ENCODE data around the gene LRRC32. TPM values are rescaled to one million over a fixed set of nuclear protein-coding genes. Genes with fewer than 3 reads are reported as not detected.

Gene LRRC32
- total RNA-seq, 2 experiments from 2014 or later: 0.32 to 4.7 TPM

DNA sequence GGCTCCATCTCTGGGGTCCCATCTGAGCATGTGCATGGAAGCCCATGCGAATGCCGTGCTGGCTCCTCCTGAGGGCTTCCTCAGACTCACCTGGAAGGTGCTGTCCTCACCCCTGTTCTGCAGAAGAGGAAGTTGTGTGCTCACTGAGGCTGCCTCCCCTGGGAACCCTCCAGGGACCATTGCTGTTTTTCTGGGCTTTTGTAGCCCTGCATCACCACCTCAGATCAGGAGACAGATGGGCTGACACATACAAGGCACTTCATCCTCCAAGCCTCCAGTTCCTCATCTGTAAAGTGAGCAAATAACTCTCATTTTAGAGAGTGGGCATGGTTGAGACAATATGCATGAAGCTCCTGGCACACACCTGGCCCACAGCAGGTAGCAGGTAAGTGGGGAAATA is 12.1 kb upstream of the LRRC32 start:
- CTCF ChIA-PET: interaction anchor here (1.2 to 2.2 kb wide), 3 partner anchors 10 to 475 kb away, joined by 5 to 9 read pairs (median 5); partner anchors contain the start of gene WNT11
- H3K36me3 Mint-ChIP-seq: no peaks in the 10 kb centered on the region
- H3K27me3 Mint-ChIP-seq: peaks cover 11% of the 10 kb centered on the region
- ATAC-seq (no peak), DNase-seq (no peak)
- peaks cover 23% of the 10 kb centered on the region for H3K4me1 Mint-ChIP-seq
- H3K27ac Mint-ChIP-seq: no peak overlapping the region
- no peaks in the 10 kb centered on the region for H3K9me3 Mint-ChIP-seq (ENCODE audit: low read depth)
- H3K4me3 Mint-ChIP-seq: no peak overlapping the region

DNA sequence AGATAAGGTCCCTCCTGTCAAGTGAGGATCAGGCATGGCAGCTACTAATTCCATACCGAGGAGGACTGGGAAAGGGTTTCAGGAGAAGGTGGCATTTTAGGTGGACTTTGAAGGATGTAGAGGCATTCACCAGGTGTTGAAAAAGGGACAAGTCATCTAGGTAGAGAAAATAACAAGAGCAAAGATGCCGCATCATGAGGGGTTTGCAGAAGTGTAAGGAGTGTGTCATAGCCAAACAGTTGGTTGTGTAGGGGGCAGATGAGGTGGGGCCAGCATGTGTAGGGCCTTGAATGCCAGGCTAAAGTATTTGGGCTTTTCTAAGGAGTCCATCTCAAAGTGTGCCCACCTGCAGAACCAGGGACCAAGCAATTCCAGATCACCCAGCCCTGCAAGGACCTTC is 11.6 kb upstream of the LRRC32 start:
- no peaks in the 10 kb centered on the region for H3K36me3 Mint-ChIP-seq
- H3K27me3 Mint-ChIP-seq: peaks cover 11% of the 10 kb centered on the region
- no peak overlapping the region for H3K4me3 Mint-ChIP-seq
- DNase-seq (no peak), ATAC-seq (no peak)
- no peak overlapping the region for H3K27ac Mint-ChIP-seq
- CTCF ChIA-PET: interaction anchor here (0.9 to 2.2 kb wide), 6 partner anchors 9 to 474 kb away, joined by 3 to 9 read pairs (median 5); partner anchors contain the start of gene WNT11
- H3K4me1 Mint-ChIP-seq: peaks cover 25% of the 10 kb centered on the region
- H3K9me3 Mint-ChIP-seq (ENCODE audit: low read depth): no peaks in the 10 kb centered on the region

GRCh38 chr11:76680518-76681425 is 10.2 kb upstream of the LRRC32 start:
- DNase-seq (peak; percentile 74), ATAC-seq (peak; percentile 80)
- no peaks in the 10 kb centered on the region for H3K9me3 Mint-ChIP-seq (ENCODE audit: low read depth)
- H3K4me1 Mint-ChIP-seq: peaks cover 19% of the 10 kb centered on the region
- H3K27ac Mint-ChIP-seq: no peak overlapping the region
- H3K4me3 Mint-ChIP-seq: no peak overlapping the region
- H3K36me3 Mint-ChIP-seq: no peaks in the 10 kb centered on the region
- CTCF ChIA-PET: interaction anchor here (0.6 to 1.6 kb wide), 10 partner anchors 9 to 473 kb away, joined by 3 to 6 read pairs (median 3); no protein-coding TSS in a partner anchor
- H3K27me3 Mint-ChIP-seq: peaks cover 11% of the 10 kb centered on the region

GRCh38 chr11:76678321-76678720 is 7.8 kb upstream of the LRRC32 start:
- ATAC-seq (no peak), DNase-seq (no peak)
- Mint-ChIP-seq H3K27ac (peak overlapping the region; percentile 34), H3K27me3 (peaks cover 11% of the 10 kb centered on the region), H3K9me3 (ENCODE audit: low read depth) (no peaks in the 10 kb centered on the region), H3K4me3 (no peak overlapping the region), H3K4me1 (peaks cover 22% of the 10 kb centered on the region), H3K36me3 (no peaks in the 10 kb centered on the region)
- CTCF ChIA-PET: no interaction called here

GRCh38 chr11:76677458-76677765 is 6.9 kb upstream of the LRRC32 start:
- Mint-ChIP-seq H3K9me3 (ENCODE audit: low read depth) (no peaks in the 10 kb centered on the region), H3K27me3 (peaks cover 11% of the 10 kb centered on the region), H3K27ac (no peak overlapping the region), H3K36me3 (no peaks in the 10 kb centered on the region), H3K4me3 (no peak overlapping the region), H3K4me1 (peaks cover 30% of the 10 kb centered on the region)
- DNase-seq: no peak
- CTCF ChIA-PET: no interaction called here
- ATAC-seq: no peak

GRCh38 chr11:76676636-76677457 is 6.3 kb upstream of the LRRC32 start:
- no peak overlapping the region for H3K27ac Mint-ChIP-seq
- H3K36me3 Mint-ChIP-seq: no peaks in the 10 kb centered on the region
- H3K27me3 Mint-ChIP-seq: peaks cover 7% of the 10 kb centered on the region
- no peaks in the 10 kb centered on the region for H3K9me3 Mint-ChIP-seq (ENCODE audit: low read depth)
- no peak overlapping the region for H3K4me3 Mint-ChIP-seq
- ATAC-seq (no peak), DNase-seq (no peak)
- peaks cover 34% of the 10 kb centered on the region for H3K4me1 Mint-ChIP-seq
- CTCF ChIA-PET: interaction anchor here (0.9 to 1.3 kb wide), 2 partner anchors 11 to 12 kb away, joined by 3 read pairs; no protein-coding TSS in a partner anchor

GRCh38 chr11:76674517-76675400 is 4.2 kb upstream of the LRRC32 start:
- Mint-ChIP-seq H3K4me1 (peaks cover 47% of the 10 kb centered on the region), H3K4me3 (no peak overlapping the region), H3K9me3 (ENCODE audit: low read depth) (no peaks in the 10 kb centered on the region), H3K27me3 (peaks cover 13% of the 10 kb centered on the region), H3K36me3 (no peaks in the 10 kb centered on the region), H3K27ac (no peak overlapping the region)
- ATAC-seq: no peak
- no peak for DNase-seq
- CTCF ChIA-PET: no interaction called here

- Mint-ChIP-seq H3K27ac (peak overlapping the region; percentile 69), H3K27me3 (peaks cover 26% of the 10 kb centered on the region), H3K4me3 (peak overlapping the region; percentile 38), H3K9me3 (ENCODE audit: low read depth) (no peaks in the 10 kb centered on the region), H3K36me3 (no peaks in the 10 kb centered on the region), H3K4me1 (peaks cover 46% of the 10 kb centered on the region)
- DNase-seq (no peak), ATAC-seq (no peak)
- CTCF ChIA-PET: interaction anchor here (0.8 to 2.6 kb wide), 4 partner anchors 9 to 465 kb away, joined by 3 to 14 read pairs (median 5); no protein-coding TSS in a partner anchor
Observed at GRCh38 chr11:76673176-76674142, 2.9 kb upstream of the LRRC32 start.

DNA sequence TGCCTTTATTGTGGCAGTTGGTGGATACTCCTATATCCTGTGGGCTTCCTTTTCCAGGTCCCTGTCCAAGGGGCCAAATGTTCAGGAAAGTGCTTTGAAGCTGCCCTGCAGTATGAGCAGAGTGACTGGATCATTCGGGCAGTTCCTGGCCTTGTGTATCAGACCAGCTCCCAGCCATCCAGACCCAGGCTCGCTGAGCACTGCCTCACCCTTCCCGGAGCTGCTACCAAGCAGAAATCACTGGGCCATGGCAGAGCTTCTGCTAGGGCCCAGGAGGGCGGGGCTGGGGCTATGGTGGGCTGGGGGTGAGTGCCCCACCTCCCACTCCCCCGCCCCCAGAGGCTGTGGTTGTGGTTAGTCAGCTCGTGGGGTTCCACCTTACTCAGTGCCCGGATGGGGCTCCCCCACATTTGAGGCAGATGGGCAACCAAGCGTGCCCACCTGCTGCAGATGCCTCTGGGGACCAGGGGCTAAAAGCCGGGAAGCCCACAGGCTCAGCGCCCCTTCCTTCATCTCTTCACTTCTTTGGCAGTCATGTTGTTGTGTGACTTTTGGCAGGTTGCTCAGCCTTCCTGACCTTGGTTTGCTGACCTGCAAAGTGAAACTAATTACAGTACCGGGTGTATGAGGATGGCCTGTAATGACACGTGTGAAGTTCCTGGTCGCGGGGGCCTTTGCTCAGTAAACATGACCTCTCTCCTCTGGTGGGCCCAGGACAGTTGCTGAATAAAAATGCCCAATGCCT is 2.1 kb upstream of the LRRC32 start:
- H3K27me3 Mint-ChIP-seq: peaks cover 34% of the 10 kb centered on the region
- H3K36me3 Mint-ChIP-seq: no peaks in the 10 kb centered on the region

DNA sequence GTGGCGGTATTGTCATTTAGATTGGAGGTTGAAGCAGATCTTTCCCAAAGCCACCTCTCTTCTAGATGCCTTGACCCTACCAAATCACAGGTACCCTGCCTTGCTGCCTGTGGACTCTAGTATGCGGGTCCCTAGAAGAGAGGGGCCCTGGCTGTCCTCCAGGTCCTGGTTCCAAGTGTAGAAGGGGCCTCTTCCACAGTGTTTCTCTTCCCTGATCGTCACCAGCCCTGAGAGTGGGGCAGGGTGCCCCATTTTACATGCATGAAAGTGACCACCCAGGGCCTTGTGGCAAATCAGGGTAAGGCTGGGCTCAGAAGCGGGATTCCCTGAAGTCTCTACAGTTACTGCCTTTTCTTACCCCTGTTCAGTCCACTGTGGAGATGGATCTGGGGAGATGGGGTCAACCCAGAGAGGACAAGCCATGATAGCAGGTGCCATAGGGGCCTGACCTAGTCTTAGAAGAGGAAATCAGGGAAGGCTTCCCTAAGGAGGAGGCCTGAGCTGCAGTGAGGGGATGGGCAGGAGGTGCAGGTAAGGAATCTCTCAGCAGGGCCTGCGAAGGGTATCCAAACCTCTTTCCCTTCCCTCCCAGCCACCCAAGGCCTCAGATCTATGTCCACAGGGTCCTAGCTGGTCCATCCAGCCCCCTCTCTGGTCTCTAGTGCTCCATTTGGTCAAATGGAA is 1.2 kb upstream of the LRRC32 start:
- Mint-ChIP-seq H3K36me3 (no peaks in the 10 kb centered on the region), H3K9me3 (ENCODE audit: low read depth) (no peaks in the 10 kb centered on the region), H3K27ac (no peak overlapping the region), H3K4me3 (no peak overlapping the region), H3K4me1 (peaks cover 32% of the 10 kb centered on the region), H3K27me3 (peaks cover 34% of the 10 kb centered on the region)
- CTCF ChIA-PET: interaction anchor here (0.9 to 2.6 kb wide), 3 partner anchors 9 to 464 kb away, joined by 3 to 14 read pairs (median 5); no protein-coding TSS in a partner anchor
- no peak for ATAC-seq
- no peak for DNase-seq

More for the DNA sequence above, 2.1 kb upstream of the LRRC32 start:
- CTCF ChIA-PET: interaction anchor here (0.8 to 2.6 kb wide), 5 partner anchors 8 to 464 kb away, joined by 3 to 14 read pairs (median 5); no protein-coding TSS in a partner anchor
- peak overlapping the region; percentile 69 for H3K27ac Mint-ChIP-seq
- peaks cover 37% of the 10 kb centered on the region for H3K4me1 Mint-ChIP-seq
- no peaks in the 10 kb centered on the region for H3K9me3 Mint-ChIP-seq (ENCODE audit: low read depth)
- peak; percentile 64 for DNase-seq
- H3K4me3 Mint-ChIP-seq: peak overlapping the region; percentile 38
- peak; percentile 75 for ATAC-seq

DNA sequence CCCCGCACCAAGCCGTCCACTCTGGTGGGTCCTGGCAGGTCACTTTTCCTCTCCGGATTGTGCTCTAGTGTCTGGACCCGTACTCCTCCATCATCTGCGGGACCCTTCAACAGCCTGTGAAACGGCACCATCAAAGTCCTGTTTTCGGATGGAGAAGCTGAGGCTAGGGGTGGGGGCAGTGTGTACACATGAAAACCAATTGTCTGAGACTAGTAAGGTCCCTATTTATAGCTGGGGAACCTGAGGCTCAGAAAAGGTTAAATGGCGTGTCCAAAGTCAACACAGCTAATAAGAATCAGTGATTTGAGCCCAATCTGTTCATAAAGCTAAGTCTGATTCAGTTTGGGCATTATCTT is 668 bp upstream of the LRRC32 start:
- Mint-ChIP-seq H3K36me3 (no peaks in the 10 kb centered on the region), H3K27me3 (peaks cover 34% of the 10 kb centered on the region), H3K4me1 (peaks cover 29% of the 10 kb centered on the region), H3K4me3 (no peak overlapping the region), H3K9me3 (ENCODE audit: low read depth) (no peaks in the 10 kb centered on the region), H3K27ac (no peak overlapping the region)
- no peak for ATAC-seq
- CTCF ChIA-PET: no interaction called here
- DNase-seq: no peak

Data from activated CD8-positive, alpha-beta memory T cell treated with anti-CD3 and anti-CD28 coated beads, Interleukin-2, amount 10 ng/mL, durations not matched to agents 7 days and 5 days (primary cell).